ENCODE measurements around the gene ARHGAP22. TPM values are rescaled to one million over a fixed set of nuclear protein-coding genes. Genes with fewer than 3 reads are reported as not detected.

The ARHGAP22 gene
- total RNA-seq, 1 donor from 2014 or later = 1.1 TPM

DNA sequence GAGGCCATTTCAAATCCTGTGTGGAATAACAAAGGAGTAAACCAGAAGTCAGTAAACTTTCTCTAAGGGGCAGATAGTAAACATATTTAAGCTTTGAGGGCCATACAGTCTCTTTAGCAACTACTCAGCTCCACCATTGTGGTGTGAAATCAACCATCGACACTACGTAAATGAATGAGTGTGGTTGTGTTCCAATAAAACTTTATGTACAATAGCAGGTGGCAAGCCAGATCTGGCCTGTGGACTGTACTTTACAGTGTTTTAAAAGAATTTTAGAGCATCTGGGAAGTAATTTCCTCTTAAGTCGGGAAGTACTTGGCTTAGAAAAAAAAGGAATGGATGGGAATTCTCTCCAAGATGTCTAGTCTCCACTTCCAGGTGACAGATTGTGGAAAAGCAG lies 71.3 kb downstream of the ARHGAP22 start:
- no peak for DNase-seq

DNA sequence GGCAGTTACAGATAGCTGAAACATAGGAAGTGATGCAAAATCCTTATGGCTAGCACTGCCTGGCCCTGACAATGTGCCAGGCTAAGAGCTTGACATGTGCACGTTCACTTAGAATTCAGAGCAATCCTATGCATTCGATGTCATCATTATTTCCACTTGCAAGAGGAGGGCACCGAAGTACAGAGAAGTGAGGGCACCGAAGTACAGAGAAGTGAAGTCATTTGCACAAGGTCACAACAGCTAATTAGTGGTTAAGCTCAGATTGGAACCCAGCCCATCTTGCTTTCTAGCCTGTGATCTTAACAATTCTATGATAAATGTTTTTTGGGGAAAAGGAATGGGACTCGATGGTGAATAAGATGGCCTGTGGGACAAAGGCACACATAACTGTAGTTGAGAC lies 73.4 kb downstream of the ARHGAP22 start:
- no peak for DNase-seq

GRCh38 chr10:48529331-48529730 lies 75.5 kb downstream of the ARHGAP22 start:
- no peak for DNase-seq

DNA sequence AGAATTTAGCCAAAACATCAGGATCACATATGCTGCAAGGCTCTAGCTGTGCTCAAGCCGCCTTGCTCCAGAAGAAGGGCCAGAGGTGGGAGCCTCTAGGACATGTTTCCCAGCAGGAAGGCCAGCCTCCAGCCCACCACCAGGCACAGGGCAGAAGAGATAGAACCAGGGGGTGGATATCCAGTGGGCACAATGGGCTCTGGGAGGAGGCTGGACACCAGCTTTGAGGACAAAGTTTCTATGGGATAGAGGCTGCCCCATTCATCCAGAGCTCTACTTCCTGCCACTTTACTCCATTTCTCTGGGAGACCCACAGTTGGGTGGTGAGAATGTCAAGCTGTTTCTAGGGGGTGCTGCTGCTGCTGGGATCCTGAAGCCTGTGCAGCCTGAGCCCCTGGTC lies 77.1 kb downstream of the ARHGAP22 start:
- DNase-seq = no peak

DNA sequence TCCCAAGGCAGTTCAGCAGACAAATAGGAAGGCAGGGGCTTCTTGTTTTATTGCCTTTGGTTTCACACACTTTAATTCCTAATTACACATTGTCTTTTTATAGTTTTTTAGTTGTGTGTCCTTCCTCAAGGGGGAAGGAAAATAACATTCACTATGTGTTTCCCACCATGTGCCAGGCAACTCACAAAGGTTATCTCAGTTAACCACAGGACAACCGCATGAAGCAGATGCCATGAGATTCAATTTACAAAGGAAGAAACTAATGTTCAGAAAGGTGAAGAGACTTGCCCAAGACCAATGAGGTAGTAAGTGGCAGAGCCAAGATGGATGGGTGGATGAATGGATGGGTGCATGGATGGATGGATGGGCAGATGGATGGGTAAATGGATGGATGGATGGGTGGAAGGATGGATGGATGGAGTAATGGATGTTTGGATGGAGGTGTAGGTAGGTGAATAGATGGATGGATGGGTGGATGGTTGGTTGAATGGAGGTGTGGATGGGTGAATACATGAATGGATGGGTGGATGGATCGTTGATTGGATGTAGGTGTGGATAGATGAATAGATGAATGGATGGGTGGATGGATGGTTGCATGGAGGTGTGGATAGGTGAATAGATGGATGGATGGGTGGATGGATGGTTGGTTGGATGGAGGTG lies 77.9 kb downstream of the ARHGAP22 start:
- no peak for DNase-seq

DNA sequence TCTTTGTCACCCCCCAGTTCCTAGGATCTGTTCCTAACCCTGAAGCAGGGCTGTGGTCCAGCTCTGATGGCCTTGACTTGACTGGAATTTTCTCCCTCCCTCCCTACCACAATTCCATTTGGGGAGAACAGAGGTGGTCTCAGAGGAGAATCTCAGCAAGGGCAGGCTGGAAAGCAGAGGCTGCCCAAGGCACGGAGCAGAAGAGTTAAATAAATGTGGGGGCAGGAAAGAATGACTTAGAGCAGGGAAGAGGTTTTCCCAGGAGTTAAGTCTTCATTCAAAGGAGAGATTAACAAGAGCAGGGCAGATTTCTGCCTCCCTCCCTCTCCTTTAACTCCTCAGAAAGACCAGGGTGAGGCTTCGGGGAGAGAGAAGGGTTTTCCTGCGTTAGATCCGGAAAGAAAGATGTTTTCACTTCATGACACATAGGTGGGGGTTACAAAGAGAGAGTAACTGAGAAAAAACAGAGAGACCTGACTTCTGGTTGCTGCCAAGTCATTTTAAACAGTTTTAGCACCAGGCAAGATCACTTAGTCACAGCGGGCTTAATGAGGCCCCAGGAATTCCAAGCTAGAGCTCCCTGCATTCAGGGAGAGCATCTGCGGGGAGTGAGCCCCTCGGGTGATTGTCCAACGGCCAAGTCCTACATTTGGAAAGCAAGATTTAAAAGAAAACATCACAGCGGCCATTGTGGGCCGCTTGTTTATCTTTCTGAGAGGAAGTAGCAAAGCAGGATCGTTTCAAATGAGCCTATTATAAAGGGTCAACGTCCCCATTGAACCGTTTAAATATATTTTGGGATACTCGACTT lies 78.7 kb downstream of the ARHGAP22 start:
- DNase-seq = no peak

DNA sequence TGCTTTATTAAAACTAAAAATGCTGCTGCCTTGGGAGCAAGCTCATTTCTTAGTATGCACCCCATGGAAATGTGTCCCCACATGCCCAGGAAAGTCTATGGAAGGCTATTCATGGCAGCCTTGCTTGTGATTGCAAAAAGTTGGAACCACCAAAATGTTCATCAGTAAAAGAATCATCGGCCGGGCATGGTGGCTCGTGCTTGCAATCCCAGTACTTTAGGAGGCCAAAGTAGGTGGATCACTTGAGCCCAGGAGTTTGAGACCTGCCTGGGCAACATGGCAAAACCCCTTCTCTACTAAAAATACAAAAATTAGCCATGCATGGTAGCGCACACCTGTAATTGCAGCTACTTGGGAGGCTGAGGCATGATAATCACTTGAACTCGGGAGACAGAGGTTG lies 79.8 kb downstream of the ARHGAP22 start:
- DNase-seq = no peak

DNA sequence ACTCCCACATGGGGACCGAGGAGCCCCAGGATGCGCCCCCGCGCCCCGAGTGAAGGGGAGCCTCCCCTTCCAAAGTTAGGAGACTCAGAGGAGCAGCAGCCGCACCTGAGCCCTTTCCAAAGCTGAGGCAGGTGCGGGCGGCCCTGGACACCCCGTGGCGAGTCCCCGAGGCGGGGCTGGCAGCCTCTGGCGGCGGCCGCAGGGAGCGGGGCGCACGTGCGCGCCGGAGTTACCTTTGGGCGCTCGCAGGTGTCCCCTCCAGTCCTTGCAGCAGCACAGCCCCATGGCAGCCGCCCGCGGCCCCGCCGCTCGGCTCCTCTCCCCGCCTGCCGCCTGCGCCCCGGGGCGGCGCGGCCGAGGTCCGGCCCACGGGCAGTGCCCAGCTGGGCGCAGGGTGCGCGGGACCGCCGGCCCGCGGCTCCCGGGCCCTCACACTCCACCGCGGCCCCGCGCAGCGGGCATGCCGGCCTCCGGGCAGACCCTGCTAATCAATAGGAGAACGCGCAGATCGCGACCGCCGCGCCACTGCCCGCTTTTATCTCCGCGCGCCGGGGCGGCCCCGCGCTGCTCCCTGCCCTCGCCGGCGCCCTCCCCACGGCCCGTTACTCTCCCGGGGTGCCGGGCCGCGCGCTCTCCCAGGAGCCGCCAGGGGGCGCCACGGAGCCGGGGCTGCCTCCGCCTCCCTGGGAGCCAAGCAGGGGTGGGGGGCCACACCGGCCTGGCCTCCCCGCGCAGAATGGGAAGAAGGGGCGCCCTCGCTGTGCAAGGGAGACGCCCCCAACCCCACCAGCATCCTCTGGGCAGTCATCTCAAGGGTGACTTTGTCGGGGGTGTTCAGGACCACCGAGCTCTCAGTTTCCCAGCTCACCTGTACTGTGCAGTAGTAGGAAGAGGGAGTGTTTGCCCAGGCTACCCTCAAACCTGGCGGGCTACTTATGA lies 80.8 kb downstream of the ARHGAP22 start:
- DNase-seq = no peak

DNA sequence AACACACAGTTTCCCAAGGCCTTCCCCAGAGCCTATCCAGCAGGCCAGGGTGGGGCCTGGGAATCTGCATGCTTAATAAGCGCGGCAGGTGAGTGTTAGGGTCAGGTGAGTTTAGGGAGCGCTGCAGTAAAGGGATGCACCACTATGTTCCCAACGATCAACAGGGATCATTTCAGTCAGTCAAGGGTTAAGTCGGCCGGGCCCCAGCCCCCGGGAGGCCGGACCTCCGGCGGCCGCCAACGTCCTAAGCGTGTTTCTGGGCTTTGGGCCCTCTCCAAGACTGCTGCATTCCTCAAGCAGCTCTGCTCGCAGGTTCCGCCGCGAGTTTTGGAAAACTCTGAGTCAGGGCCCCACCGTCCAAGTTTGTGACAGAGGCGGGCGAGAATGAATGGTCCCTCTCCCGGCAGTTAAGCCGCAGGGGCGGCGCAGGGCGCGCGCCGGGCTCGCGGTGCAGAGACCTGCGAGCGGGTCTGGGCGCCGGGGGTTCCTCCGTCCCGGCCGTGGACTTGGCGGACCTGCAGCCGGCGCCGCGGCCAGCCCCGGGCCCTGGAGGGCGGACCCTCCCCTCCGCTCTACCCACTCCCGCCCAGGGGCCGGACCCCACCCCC lies 81.6 kb downstream of the ARHGAP22 start:
- DNase-seq = peak; percentile 16

- DNase-seq = no peak
Observed at GRCh38 chr10:48522011-48522765, 82.7 kb downstream of the ARHGAP22 start.

DNA sequence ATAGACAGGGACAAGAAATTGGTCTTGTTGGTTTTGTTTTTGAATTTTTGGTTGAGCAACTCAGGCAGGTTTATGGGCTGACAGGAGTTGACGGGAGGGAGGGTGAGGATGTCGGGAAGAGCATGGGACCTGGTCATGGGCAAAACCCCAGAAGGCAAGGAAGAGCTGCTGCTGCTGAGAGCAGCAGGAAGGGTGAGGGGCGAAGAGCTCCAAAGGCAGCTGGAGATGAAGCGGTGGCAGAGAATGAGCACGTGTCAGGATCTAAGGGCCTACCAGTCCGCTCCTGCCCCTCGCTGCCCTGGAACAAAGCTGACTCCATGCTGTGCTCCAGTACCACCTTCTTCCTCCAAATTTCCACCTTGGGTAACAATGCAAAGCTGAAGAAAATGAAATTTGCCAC lies 84.3 kb downstream of the ARHGAP22 start:
- DNase-seq = no peak

- no peak for DNase-seq
Observed at GRCh38 chr10:48520184-48520506, 84.7 kb downstream of the ARHGAP22 start.

DNA sequence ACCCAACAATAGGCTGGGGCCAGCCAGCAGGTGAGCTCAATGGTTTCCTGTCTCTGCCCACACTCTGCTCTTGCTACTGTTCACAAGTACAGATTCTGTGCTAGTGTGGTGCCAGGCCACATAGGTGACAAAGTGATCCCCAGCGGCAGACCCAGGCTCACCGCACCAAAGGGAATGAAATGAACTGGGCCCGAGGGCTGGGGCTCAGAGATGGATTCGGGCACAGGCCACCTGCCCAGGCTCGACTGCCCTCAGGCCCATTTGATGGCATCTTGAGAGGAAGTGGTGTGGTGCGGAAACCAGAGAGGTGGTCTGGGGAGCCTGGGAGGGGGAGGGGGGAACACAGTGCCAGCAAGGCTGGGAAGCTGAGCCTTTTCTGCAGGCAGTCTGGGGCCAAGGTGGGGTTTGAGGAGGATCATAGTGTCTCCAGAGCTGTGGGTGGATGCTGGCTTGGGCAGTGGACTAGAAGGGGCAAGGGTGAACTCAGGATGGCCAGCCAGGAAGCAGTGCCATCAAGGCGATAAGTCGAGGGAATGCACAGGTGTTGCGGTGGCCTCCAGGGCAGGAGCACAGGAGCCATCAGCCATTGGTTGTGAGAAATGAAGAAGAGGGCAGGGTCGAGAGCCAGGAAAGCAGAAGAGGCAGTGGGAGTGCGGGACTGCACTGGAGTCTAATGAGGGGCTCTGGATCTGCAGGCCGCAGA lies 85.2 kb downstream of the ARHGAP22 start:
- DNase-seq = no peak

- no peak for DNase-seq
Observed at GRCh38 chr10:48518986-48519385, 85.9 kb downstream of the ARHGAP22 start.

DNA sequence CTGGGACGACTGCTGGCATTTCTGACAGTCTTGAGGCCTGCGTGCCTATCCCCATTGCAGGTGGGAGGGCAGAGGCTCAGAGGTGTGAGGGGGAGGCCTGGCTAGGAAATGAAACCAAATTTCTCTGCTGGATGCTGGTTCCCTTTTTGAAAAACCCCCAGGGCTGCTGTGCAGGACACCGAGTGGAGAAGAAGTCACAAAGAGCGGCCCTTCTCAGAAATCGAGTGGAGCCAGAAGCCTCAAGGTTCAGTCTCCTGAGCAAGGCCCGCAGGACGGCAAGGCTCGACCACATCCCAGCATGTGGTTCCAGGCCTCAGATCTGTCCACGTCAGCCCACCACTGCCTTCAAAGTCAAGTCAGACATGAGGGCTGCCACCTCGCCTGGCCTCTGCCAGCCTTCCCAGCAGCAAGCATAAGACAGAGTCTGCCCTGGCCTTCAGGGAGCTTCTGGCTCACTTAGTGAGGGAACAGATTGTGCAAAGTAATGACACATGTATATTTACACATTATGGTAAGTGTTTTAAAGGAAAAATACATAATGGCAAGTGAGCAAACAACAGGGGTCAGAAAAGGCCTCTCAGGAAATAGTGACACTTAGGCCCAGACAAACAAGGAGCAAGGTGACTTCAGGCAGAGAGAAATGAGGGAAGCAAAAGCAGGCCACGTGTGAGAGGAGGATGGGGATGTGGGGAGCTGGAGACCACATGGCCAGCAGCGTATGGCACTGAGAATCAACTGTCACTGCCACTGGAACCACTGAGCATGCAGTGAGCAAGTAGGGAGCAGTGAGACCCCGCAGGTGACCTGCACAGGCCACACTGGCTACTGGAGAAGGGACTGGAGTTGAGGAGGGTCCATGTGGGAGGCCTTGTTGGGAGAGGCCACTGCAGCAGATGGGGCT lies 86.7 kb downstream of the ARHGAP22 start:
- no peak for DNase-seq

- DNase-seq = no peak
Observed at GRCh38 chr10:48517482-48517881, 87.4 kb downstream of the ARHGAP22 start.

- no peak for DNase-seq
Observed at GRCh38 chr10:48516911-48517310, 88.0 kb downstream of the ARHGAP22 start.

DNA sequence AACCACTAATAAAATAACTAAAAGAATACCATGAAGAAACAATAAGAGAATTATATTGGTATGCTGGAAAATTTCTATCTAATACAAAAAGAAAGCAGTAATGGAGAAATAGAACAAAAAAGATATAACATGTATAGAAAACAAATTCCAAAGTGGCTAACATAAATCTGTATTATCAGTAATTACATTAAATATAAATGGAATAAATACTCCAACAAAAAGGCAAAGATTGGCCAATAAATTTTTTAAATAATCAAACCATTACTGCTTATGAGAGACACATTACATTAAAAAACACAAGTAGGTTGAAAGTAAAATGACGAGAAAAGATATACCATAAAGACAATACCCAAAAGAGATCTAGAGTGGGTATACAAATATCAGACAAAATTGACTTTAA lies 90.0 kb downstream of the ARHGAP22 start:
- DNase-seq = no peak

DNA sequence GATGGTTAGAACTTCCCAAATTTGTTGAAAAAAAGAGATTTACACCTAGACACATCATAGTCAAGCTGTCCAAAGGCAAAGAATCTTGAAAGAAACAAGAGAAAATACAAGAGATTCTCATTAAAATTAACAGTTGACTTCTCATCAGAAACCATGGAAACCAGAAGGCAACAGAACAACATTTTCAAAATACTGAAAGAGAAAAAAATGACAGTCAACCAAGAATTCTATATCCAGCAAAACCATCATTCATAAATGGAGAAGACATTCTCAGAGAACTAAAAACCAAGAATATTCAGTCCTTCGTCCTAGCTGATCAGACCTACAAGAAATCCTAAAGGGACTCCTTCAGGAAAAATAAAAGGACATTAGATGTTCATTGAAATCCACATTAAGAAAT lies 90.6 kb downstream of the ARHGAP22 start:
- DNase-seq = no peak

GRCh38 chr10:48512861-48513260 lies 92.0 kb downstream of the ARHGAP22 start:
- no peak for DNase-seq

Measured in skin of body (tissue), 2 donors.